Measurements from ENCODE around the gene NCOA5.
A peak's percentile ranks its signal among the peaks of the same experiment; 100 is the strongest.
"Not testable (repeated sequence)": the region's sequence is repeated elsewhere in the genome, so short reads cannot be mapped to it uniquely, and the experiment has no call there.

The NCOA5 gene

GRCh38 chr20:46120136-46120535, 30.4 kb upstream of the NCOA5 start:
- no peak for DNase-seq

DNA sequence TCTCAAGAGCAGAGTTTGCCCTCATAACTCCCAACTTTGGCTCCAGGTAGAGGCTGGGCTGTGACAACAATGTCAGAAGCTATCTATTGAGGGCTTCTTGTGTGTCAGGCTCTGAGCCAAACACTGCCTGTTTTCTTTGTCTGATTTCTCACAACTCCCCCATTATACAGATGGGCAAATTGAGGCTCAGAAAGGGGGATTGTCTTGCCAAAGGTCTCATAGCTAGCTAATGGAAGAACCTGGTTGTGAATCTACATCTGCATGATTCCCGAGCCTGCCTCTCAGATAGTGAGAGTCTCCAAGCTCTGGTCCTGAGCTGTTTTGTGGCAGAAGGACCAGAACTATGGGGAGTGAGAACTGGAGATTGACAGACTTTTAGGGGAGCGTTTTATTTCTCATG, 29.8 kb upstream of the NCOA5 start:
- DNase-seq = no peak

GRCh38 chr20:46119028-46119546, 29.3 kb upstream of the NCOA5 start:
- no peak for DNase-seq

GRCh38 chr20:46118481-46119020, 28.8 kb upstream of the NCOA5 start:
- DNase-seq = no peak

- DNase-seq = peak; percentile 53 to 59
These were observed 28.1 kb upstream of the NCOA5 start, which contains the start of gene CD40 for GRCh38 chr20:46117704-46118467. CD40 (plus strand) TSS chr20:46118314; CDS start chr20:46118344, 30 bp downstream.

- DNase-seq = no peak
These were observed 24.7 kb upstream of the NCOA5 start for GRCh38 chr20:46114449-46114848.

DNA sequence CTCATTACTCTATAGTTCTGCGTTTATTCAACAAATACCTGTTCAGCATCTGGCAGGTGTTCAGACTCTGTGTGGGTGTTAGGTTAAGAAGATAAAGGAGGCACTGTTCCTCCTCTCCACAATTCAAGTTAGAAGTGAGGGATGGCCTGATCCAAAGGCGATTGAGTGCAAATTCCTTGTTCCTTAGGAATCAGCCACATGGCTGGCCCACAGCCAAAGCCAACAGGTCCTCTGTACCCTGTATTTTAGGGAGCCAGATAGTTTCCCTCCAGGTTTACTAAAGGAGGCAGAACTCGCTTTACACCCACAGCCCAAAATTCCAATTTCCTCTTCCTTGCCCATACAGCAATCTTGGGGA, 23.3 kb upstream of the NCOA5 start:
- DNase-seq = no peak

- DNase-seq = no peak
These were observed 22.8 kb upstream of the NCOA5 start for GRCh38 chr20:46112430-46113112.

DNA sequence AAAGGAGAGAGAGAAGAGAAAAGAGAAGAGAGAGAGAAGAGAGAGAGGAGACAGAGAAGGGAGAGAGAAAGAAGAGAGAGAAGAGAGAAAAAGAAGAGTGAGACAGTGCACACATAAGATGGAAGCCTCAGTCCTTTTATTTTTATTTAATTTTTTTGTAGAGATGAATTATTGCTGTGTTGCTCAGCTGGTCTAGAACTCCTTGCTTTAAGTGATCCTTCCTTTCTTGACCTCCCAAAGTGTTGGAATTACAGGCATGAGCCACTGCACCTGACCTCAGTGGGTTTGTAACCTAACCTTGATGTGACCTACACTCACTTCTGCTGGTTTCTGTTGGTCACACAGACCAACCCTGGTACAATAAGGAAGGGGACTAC, 22.1 kb upstream of the NCOA5 start:
- DNase-seq = no peak

- DNase-seq = no peak
These were observed 21.5 kb upstream of the NCOA5 start for GRCh38 chr20:46111028-46111835.

DNA sequence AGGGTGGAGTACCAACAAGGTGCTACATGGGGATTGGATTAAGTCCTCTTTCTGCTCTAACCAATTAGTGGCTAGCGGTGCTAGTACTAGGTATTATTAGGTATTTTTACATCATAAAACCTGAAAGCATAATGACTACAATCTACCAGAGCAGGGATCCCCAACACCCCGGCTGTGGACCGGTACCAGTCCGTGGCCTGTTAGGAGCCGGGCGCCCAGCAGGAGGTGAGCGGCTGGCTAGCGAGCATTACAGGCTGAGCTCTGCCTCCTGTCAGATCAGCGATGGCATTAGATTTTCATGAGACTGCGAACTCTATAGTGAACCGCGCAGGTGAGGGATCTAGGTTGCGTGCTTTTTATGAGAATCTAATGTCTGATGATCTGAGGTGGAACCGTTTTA, 19.2 kb upstream of the NCOA5 start:
- no peak for DNase-seq

DNA sequence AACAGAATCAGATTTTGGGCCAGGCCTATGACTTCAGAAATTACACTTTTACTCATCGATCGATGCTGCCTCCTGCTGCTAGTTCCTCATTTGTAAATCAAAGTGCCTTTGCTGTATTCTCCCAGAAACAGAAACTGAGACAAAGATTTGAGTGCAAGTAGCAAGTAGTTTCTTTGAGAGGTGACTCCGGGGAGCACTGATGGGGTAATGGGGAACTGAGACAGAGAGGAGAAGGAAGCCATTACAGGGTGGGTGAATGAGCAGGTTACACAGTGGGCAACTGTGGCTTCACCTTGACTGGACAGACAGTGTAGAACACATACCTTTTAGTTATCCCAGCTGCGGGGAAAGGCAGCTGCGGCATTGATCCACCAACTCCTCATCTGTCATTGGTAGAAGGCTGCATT, 18.7 kb upstream of the NCOA5 start:
- no peak for DNase-seq

GRCh38 chr20:46107061-46107460, 17.3 kb upstream of the NCOA5 start:
- DNase-seq = no peak

- no peak for DNase-seq
These were observed 14.5 kb upstream of the NCOA5 start for GRCh38 chr20:46104262-46104661.

- no peak for DNase-seq
These were observed 13.2 kb upstream of the NCOA5 start for GRCh38 chr20:46102940-46103339.

GRCh38 chr20:46101957-46102356, 12.2 kb upstream of the NCOA5 start:
- no peak for DNase-seq

DNA sequence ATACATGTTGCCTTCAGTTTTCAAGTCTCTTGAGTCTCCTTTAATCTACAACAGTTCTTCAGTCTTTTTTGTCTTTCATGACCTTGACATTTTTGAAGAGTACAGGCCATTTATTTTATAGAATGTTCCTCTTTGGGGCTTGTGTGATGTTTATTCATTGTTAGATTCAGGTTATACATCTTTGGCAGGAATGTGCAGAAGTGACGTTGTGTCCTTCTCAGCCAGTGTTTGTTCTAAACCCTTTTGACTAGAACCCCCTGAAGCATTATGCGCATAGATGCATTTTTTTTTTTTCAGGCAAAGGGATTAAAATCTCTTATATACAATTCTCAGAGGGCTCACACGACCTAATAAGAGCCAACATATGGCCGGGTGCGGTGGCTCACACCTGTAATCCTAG, 11.2 kb upstream of the NCOA5 start:
- no peak for DNase-seq

- not testable (repeated sequence) for DNase-seq
These were observed 10.7 kb upstream of the NCOA5 start for GRCh38 chr20:46100444-46100843.

DNA sequence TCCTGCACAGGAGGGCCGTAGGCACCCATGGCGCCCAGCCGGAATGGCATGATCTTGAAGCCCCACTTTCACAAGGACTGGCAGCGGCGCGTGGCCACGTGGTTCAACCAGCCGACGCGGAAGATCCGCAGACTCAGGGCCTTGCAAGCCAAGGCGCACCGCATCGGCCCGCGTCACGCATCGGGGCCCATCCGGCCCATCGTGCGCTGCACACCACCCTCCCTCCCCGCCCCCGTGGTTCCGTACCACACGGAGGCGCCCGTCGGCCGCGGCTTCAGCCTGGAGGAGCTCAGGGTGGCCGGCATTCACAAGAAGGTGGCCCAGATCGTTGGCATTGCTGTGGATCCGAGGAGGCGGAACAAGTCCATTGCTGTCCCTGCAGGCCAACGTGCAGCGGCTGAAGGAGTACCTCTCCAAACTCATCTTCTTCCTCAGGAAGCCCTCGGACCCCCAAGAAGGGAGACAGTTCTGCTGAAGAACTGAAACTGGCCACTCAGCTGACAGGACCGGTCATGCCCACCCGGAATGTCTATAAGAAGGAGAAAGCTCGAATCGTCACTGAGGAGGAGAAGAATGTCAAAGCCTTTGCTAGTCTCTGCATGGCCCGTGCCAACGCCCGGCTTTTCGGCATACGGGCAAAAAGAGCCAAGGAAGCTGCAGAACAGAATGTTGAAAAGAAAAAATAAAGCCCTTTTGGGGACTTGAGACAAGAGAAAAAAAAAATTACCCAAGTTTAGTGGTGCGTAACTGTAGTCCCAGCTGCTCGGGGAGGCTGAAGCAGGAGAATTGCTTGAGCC, 9.9 kb upstream of the NCOA5 start:
- no peak for DNase-seq

GRCh38 chr20:46093531-46093930, 3.8 kb upstream of the NCOA5 start:
- no peak for DNase-seq

- not testable (repeated sequence) for DNase-seq
These were observed 2.1 kb upstream of the NCOA5 start for GRCh38 chr20:46091622-46092535.

- DNase-seq = peak in 1 of 2 experiments; percentile 42
These were observed 670 bp downstream of the NCOA5 start for GRCh38 chr20:46089167-46089416.
